Pancreas (tissue), 10 donors: ENCODE data around the gene ATG10. TPM values are rescaled to one million over a fixed set of nuclear protein-coding genes. Genes with fewer than 3 reads are reported as not detected.

Source experiments
- ATAC-seq, 4 donors: fragments of 200-7000 bp; cut with Tn5 transposase; one replicate each; pipeline versions ENCODE4 v1.8.0 to v1.9.1; 2020; ENCODE audit warnings: mild to moderate bottlenecking in 4 of 4, moderate library complexity in 4 of 4
- DNase-seq, 6 donors: peaks; one replicate each; pipeline ENCODE4 v3.0.0-alpha.2; 2020
- FAIRE-seq: peaks from 2 replicates; lab custom pipeline; 2012; peaks lifted over from hg19 to GRCh38; lab: Jason Lieb, UNC
- H3K27ac ChIP-seq, 4 donors: fragments of 200-600 bp; sonication (generic); 1 replicate in 3 of 4; 2 replicates in 1 of 4; pipeline versions ENCODE4 v1.5.0 to v1.8.0; 2020
- H3K27me3 ChIP-seq, 4 donors: fragments of 200-600 bp; one replicate each; pipeline ENCODE4 v1.8.0; 2021
- H3K36me3 ChIP-seq, 3 donors: fragments of 200-600 bp; sonication (generic) in 1 of 3; one replicate each; pipeline versions ENCODE4 v1.5.0 to v1.8.0; 2020 to 2021
- H3K4me1 ChIP-seq, 3 donors: fragments of 200-600 bp; one replicate each; pipeline ENCODE4 v1.8.0; 2021
- H3K4me3 ChIP-seq, 4 donors: fragments of 200-600 bp; sonication (generic) in 2 of 4; one replicate each; pipeline versions ENCODE4 v1.5.0 to v1.8.0; 2020 to 2021
- H3K9me3 ChIP-seq, 4 donors: fragments of 200-600 bp; one replicate each; pipeline ENCODE4 v1.8.0; 2021
- CTCF ChIP-seq, 4 donors: fragments of 200-600 bp; sonication (generic) in 3 of 4; IDR thresholded peaks; one replicate each; pipeline versions ENCODE4 v1.5.0 to v1.8.0; 2021; ENCODE audit warnings: antibody characterized with exemption in 4 of 4
- WGBS, 2 donors: extraction: QIAGEN DNeasy Blood & Tissue Kit; methylation state at CpG; one replicate each; pipeline ENCODE4 v1.1.7; 2013; 5-methylcytosine and 5-hydroxymethylcytosine counted together
- intact Hi-C, 3 donors: fragments of 100-400 bp; cut with DNase I; formaldehyde crosslinking; loops; one replicate each; pipeline versions ENCODE4 v1.11.1 to v1.14.2; 2022
- polyA plus RNA-seq, 2 donors: library from polyadenylated mRNA; stranded (reverse); fragments of 200-250 nt; gene quantifications; one replicate each; pipeline ENCODE4 v1.2.3, GENCODE V29; 2013
- total RNA-seq, 6 donors: library from RNA; stranded (reverse); fragmentation: NEBNext Ultra II Directional in 4 of 6; extraction: Animal tissue kit (Norgen Biotek cat#: 25700) in 4 of 6; gene quantifications; one replicate each; pipeline versions ENCODE4 v1.2.1 to v1.2.4, GENCODE V29; 2021 to 2023
- donor health status: healthy with polysubstance abuse.
- donor health status: DM: no; HTN: no; CAD: no; lungs with moderate emphysema.
- donor health status: DM: no; HTN: no; CAD: no.
- donor health status: control.
- donor health status: control.
- donor health status: Bipolar disorder and iron deficiency.
- donor health status: DM: yes; HTN: yes; CAD: no.
- donor health status: DM: no; HTN: no; CAD: no.
- donor health status: DM: no; HTN: no; CAD: no.
- donor health status: DM: yes; HTN: yes; CAD: no.

ATG10 gene
- total RNA-seq (1 to 10 TPM; 3.3 to 5.2 (median 3.5) TPM), polyA plus RNA-seq (1 to 10 TPM; 3.4 to 3.9 TPM)

- peak; percentile 88 to 96 (median 92) for DNase-seq
- peaks cover 0 to 12% (median 7%) of the 10 kb centered on the region in 3 donors for H3K4me1 ChIP-seq
- H3K9me3 ChIP-seq: no peaks in the 10 kb centered on the region
- peak within 1 kb of the TSS; percentile 97 to 99 (median 98) for H3K27ac ChIP-seq
- intact Hi-C loops: loop anchor here in 1 of 3 donors (5.0 kb wide), 1 partner anchor 220 kb away; the partner anchor contains the start of gene SSBP2
- no peak for FAIRE-seq
- WGBS, 2 donors: 0% methylated on average over 49 to 77 of the region's 77 CpGs
- peak within 1 kb of the TSS; percentile 46 to 77 (median 60) for H3K4me3 ChIP-seq
- no peaks in the 10 kb centered on the region for H3K36me3 ChIP-seq
- ATAC-seq: peak; percentile 95 to 99 (median 97)
- no peak for TF ChIP-seq CTCF (IDR thresholded peaks at IDR 0.05)
- no peaks in the 10 kb centered on the region for H3K27me3 ChIP-seq
These were observed at the start of gene ATG10 for GRCh38 chr5:81971712-81972491. ATG10 (plus strand) TSS chr5:81972023; CDS start chr5:81987571, 15,548 bp downstream.

- H3K4me1 ChIP-seq: no peaks in the 10 kb centered on the region
- no peak overlapping the region for H3K4me3 ChIP-seq
- 60 to 68% methylated on average over 4 of the region's 4 CpGs for WGBS, 2 donors
- no peak for FAIRE-seq
- no peaks in the 10 kb centered on the region for H3K36me3 ChIP-seq
- no peak overlapping the region for H3K27ac ChIP-seq
- H3K27me3 ChIP-seq: no peaks in the 10 kb centered on the region
- no peak for ATAC-seq
- no peaks in the 10 kb centered on the region for H3K9me3 ChIP-seq
- TF ChIP-seq CTCF (IDR thresholded peaks at IDR 0.05): no peak
- DNase-seq: no peak
- intact Hi-C loops: no loop called here
These were observed 49.0 kb upstream of the ATG10 start for GRCh38 chr5:81922854-81923279.

- DNase-seq (no peak), FAIRE-seq (no peak), ATAC-seq (no peak)
- H3K4me3 ChIP-seq: no peak overlapping the region
- H3K4me1 ChIP-seq: no peaks in the 10 kb centered on the region
- intact Hi-C loops: no loop called here
- no peak overlapping the region for H3K27ac ChIP-seq
- no peaks in the 10 kb centered on the region for H3K36me3 ChIP-seq
- no peak for TF ChIP-seq CTCF (IDR thresholded peaks at IDR 0.05)
- WGBS, 2 donors: 65 to 75% methylated on average over 4 of the region's 4 CpGs
- no peaks in the 10 kb centered on the region for H3K9me3 ChIP-seq
- no peaks in the 10 kb centered on the region for H3K27me3 ChIP-seq
These were observed 47.4 kb upstream of the ATG10 start for GRCh38 chr5:81924442-81924841.

GRCh38 chr5:81925009-81925408 is 46.8 kb upstream of the ATG10 start:
- Histone ChIP-seq H3K4me3 (no peak overlapping the region), H3K36me3 (no peaks in the 10 kb centered on the region), H3K27me3 (no peaks in the 10 kb centered on the region), H3K27ac (no peak overlapping the region), H3K9me3 (no peaks in the 10 kb centered on the region), H3K4me1 (no peaks in the 10 kb centered on the region)
- 73 to 78% methylated on average over 4 of the region's 4 CpGs for WGBS, 2 donors
- no peak for FAIRE-seq
- ATAC-seq: no peak
- no peak for DNase-seq
- TF ChIP-seq CTCF (IDR thresholded peaks at IDR 0.05): no peak
- intact Hi-C loops: no loop called here

- Histone ChIP-seq H3K27me3 (no peaks in the 10 kb centered on the region), H3K4me1 (no peaks in the 10 kb centered on the region), H3K27ac (no peak overlapping the region), H3K36me3 (no peaks in the 10 kb centered on the region), H3K4me3 (no peak overlapping the region), H3K9me3 (no peaks in the 10 kb centered on the region)
- no peak for DNase-seq
- no peak for FAIRE-seq
- TF ChIP-seq CTCF (IDR thresholded peaks at IDR 0.05): no peak
- intact Hi-C loops: no loop called here
- ATAC-seq: no peak
- WGBS, 2 donors: 62 to 70% methylated on average over 7 of the region's 7 CpGs
These were observed 45.8 kb upstream of the ATG10 start for GRCh38 chr5:81925981-81926380.
